H9 (cell line): ENCODE measurements around the gene EPHX1. TPM values are rescaled to one million over a fixed set of nuclear protein-coding genes. Genes with fewer than 3 reads are reported as not detected.

Experiments
- DNase-seq: peaks from one replicate; pipeline ENCODE4 v3.0.0-alpha.2; 2017
- H2AFZ ChIP-seq: one replicate; pipeline ENCODE4 v1.6.1; 2013; ENCODE audit warnings: mild to moderate bottlenecking, low read length, control low read depth, moderate library complexity
- H2AK5ac ChIP-seq: 2 replicates; pipeline ENCODE4 v1.6.1; 2013; ENCODE audit warnings: low read length, control low read depth, mixed read lengths; ENCODE audit not compliant: insufficient read length
- H2BK120ac ChIP-seq: one replicate; pipeline ENCODE4 v1.6.1; 2013; ENCODE audit warnings: low read depth, mild to moderate bottlenecking, low read length, control low read depth, inconsistent platforms; ENCODE audit not compliant: poor library complexity, severe bottlenecking
- H2BK12ac ChIP-seq: 2 replicates; pipeline ENCODE4 v1.6.1; 2013; ENCODE audit warnings: low read length, control low read depth, mixed read lengths, low read depth; ENCODE audit not compliant: insufficient read length
- H2BK15ac ChIP-seq: 2 replicates; pipeline ENCODE4 v1.6.1; 2013; ENCODE audit warnings: low read depth, low read length, control low read depth
- H2BK20ac ChIP-seq: one replicate; pipeline ENCODE4 v1.6.1; 2013; ENCODE audit warnings: low read depth, mild to moderate bottlenecking, low read length, control low read depth, inconsistent platforms; ENCODE audit not compliant: poor library complexity, severe bottlenecking
- H2BK5ac ChIP-seq: 2 replicates; pipeline ENCODE4 v1.6.1; 2013; ENCODE audit warnings: low read length, control low read depth, mixed read lengths; ENCODE audit not compliant: insufficient read length
- H3K14ac ChIP-seq: 2 replicates; pipeline ENCODE4 v1.6.1; 2013; ENCODE audit warnings: low read length, control low read depth; ENCODE audit not compliant: insufficient read depth
- H3K18ac ChIP-seq: 2 replicates; pipeline ENCODE4 v1.6.1; 2013; ENCODE audit warnings: low read depth, mild to moderate bottlenecking, mixed read lengths, low read length, control low read depth; ENCODE audit not compliant: insufficient read length
- H3K23ac ChIP-seq: 2 replicates; pipeline ENCODE4 v1.6.1; 2013; ENCODE audit warnings: low read length, control low read depth, mixed read lengths, low read depth; ENCODE audit not compliant: insufficient read length
- H3K23me2 ChIP-seq: 2 replicates; pipeline ENCODE4 v1.6.1; 2013; ENCODE audit warnings: low read depth, mild to moderate bottlenecking, mixed read lengths, low read length, control low read depth; ENCODE audit not compliant: insufficient read length, poor library complexity, severe bottlenecking
- H3K27ac ChIP-seq: 2 replicates; pipeline ENCODE4 v1.5.1; 2013; ENCODE audit warnings: low read length, control low read depth, mixed read lengths, low read depth; ENCODE audit not compliant: insufficient read length
- H3K27me3 ChIP-seq: 2 replicates; pipeline ENCODE4 v1.6.1; 2013; ENCODE audit warnings: low read length, control low read depth, inconsistent platforms; ENCODE audit not compliant: insufficient read depth
- H3K4ac ChIP-seq: 2 replicates; pipeline ENCODE4 v1.6.1; 2013; ENCODE audit warnings: low read depth, mild to moderate bottlenecking, control low read depth, inconsistent platforms, low read length, moderate library complexity
- H3K4me1 ChIP-seq: 2 replicates; pipeline ENCODE4 v1.6.1; 2013; ENCODE audit warnings: low read length, control low read depth, inconsistent platforms; ENCODE audit not compliant: insufficient read depth
- H3K4me2 ChIP-seq: 2 replicates; pipeline ENCODE4 v1.6.1; 2013; ENCODE audit warnings: low read length, control low read depth, mixed read lengths; ENCODE audit not compliant: insufficient read length, insufficient read depth
- H3K56ac ChIP-seq: 2 replicates; pipeline ENCODE4 v1.6.1; 2013; ENCODE audit warnings: low read depth, mild to moderate bottlenecking, mixed read lengths, low read length, control low read depth; ENCODE audit not compliant: insufficient read length
- H3K79me1 ChIP-seq: 2 replicates; pipeline ENCODE4 v1.6.1; 2013; ENCODE audit warnings: low read depth, mild to moderate bottlenecking, moderate library complexity, low read length, control low read depth, inconsistent platforms; ENCODE audit not compliant: insufficient read depth, poor library complexity, severe bottlenecking
- H3K79me2 ChIP-seq: 2 replicates; pipeline ENCODE4 v1.6.1; 2013; ENCODE audit warnings: low read length, control low read depth, inconsistent platforms; ENCODE audit not compliant: insufficient read depth
- H3K9ac ChIP-seq: 2 replicates; pipeline ENCODE4 v1.6.1; 2013; ENCODE audit warnings: low read length, control low read depth, mixed read lengths; ENCODE audit not compliant: insufficient read length; ENCODE audit errors: extremely low read depth
- H3K9me3 ChIP-seq: one replicate; pipeline ENCODE4 v1.6.1; 2013; ENCODE audit warnings: low read depth, low read length, inconsistent platforms; ENCODE audit not compliant: control insufficient read depth
- H3T11ph ChIP-seq: one replicate; pipeline ENCODE4 v1.6.1; 2013; ENCODE audit warnings: mild to moderate bottlenecking, low read length, control low read depth, inconsistent platforms
- H4K20me1 ChIP-seq: one replicate; pipeline ENCODE4 v1.6.1; 2013; ENCODE audit not compliant: control insufficient read depth, insufficient read length, insufficient read depth
- H4K5ac ChIP-seq: 2 replicates; pipeline ENCODE4 v1.6.1; 2013; ENCODE audit warnings: low read depth, mild to moderate bottlenecking, mixed read lengths, low read length, control low read depth; ENCODE audit not compliant: insufficient read length
- H4K8ac ChIP-seq: replicated peaks from 2 replicates; pipeline ENCODE4 v1.6.1; 2013; ENCODE audit warnings: low read length, control low read depth, mixed read lengths, low read depth; ENCODE audit not compliant: insufficient read length
- H4K91ac ChIP-seq: 2 replicates; pipeline ENCODE4 v1.6.1; 2013; ENCODE audit warnings: low read depth, mild to moderate bottlenecking, moderate library complexity, mixed read lengths, low read length, control low read depth; ENCODE audit not compliant: insufficient read length
- H3K27ac Mint-ChIP-seq, 3 experiments: 2 replicates in 2 of 3; 3 replicates in 1 of 3; pipeline ENCODE4 v1.8.0; 2020 to 2021; ENCODE audit warnings: mixed read lengths in 3 of 3, mild to moderate bottlenecking in 1 of 3, moderate library complexity in 1 of 3
- H3K27me3 Mint-ChIP-seq: 2 replicates; pipeline ENCODE4 v1.8.0; 2021; ENCODE audit warnings: low read depth, mild to moderate bottlenecking, moderate library complexity, mixed read lengths
- H3K36me3 Mint-ChIP-seq, 3 experiments: 2 replicates in 2 of 3; 3 replicates in 1 of 3; pipeline ENCODE4 v1.8.0; 2020 to 2021; ENCODE audit warnings: low read depth in 3 of 3, mixed read lengths in 3 of 3; ENCODE audit not compliant: insufficient read depth in 1 of 3
- H3K4me1 Mint-ChIP-seq, 2 experiments: 2 replicates each; pipeline ENCODE4 v1.8.0; 2020; ENCODE audit warnings: mixed read lengths in 2 of 2
- H3K4me3 Mint-ChIP-seq, 2 experiments: 2 replicates in 1 of 2; 3 replicates in 1 of 2; pipeline ENCODE4 v1.8.0; 2020 to 2021; ENCODE audit warnings: mild to moderate bottlenecking in 2 of 2, mixed read lengths in 2 of 2, moderate library complexity in 1 of 2
- H3K9me3 Mint-ChIP-seq, 2 experiments: 2 replicates in 1 of 2; 3 replicates in 1 of 2; pipeline ENCODE4 v1.8.0; 2020; ENCODE audit warnings: mild to moderate bottlenecking in 2 of 2, mixed read lengths in 2 of 2, moderate library complexity in 1 of 2
- CTCF ChIP-seq: fragments of 200-600 bp; sonication (generic); conservative IDR thresholded peaks from 3 replicates; pipeline ENCODE4 v1.8.0; 2021; ENCODE audit warnings: antibody characterized with exemption, mild to moderate bottlenecking
- WGBS: extraction: QIAGEN DNeasy Blood & Tissue Kit; methylation state at CpG from one replicate; pipeline ENCODE4 v1.1.7; 2013; ENCODE audit warnings: missing lambda C conversion rate, low lambda C conversion rate, mixed read lengths; ENCODE audit not compliant: insufficient read length; ENCODE audit errors: extremely low coverage; 5-methylcytosine and 5-hydroxymethylcytosine counted together
- total RNA-seq: library from RNA; stranded (reverse); gene quantifications from 2 replicates; pipeline ENCODE4 v1.2.1, GENCODE V29; 2021

Gene EPHX1
- total RNA-seq, 1 experiment from 2014 or later = 40.6 TPM

GRCh38 chr1:225881959-225882693, 72.2 kb downstream of the EPHX1 start, which contains the start of gene TMEM63A:
TSS of gene TMEM63A (minus strand) at chr1:225882380. CDS start at chr1:225877580, 4,800 bp downstream.
- Histone ChIP-seq H3T11ph (no peak within 1 kb of the TSS), H3K18ac (peak within 1 kb of the TSS; percentile 85), H3K79me2 (peaks cover 9% of the 10 kb centered on the region; the same call in 1 of the 2 replicates), H2BK5ac (no peak within 1 kb of the TSS), H3K9me3 (no peaks in the 10 kb centered on the region), H2BK12ac (no peak within 1 kb of the TSS), H4K91ac (peak within 1 kb of the TSS; percentile 33), H3K27me3 (no peaks in the 10 kb centered on the region), H3K4me2 (peak within 1 kb of the TSS; percentile 83), H3K79me1 (no peaks in the 10 kb centered on the region), H3K56ac (no peak within 1 kb of the TSS), H2AFZ (no peak within 1 kb of the TSS), H3K9ac (peak within 1 kb of the TSS; percentile 78), H2BK120ac (no peak within 1 kb of the TSS), H3K23me2 (peaks cover 21% of the 10 kb centered on the region), H4K5ac (peak within 1 kb of the TSS; percentile 25), H4K8ac (no peak within 1 kb of the TSS), H3K14ac (peak within 1 kb of the TSS; percentile 78), H3K27ac (no peak within 1 kb of the TSS), H2AK5ac (no peak within 1 kb of the TSS), H3K23ac (no peak within 1 kb of the TSS), H3K4me1 (peaks cover 12% of the 10 kb centered on the region; the same call in 1 of the 2 replicates), H3K4ac (peak within 1 kb of the TSS; percentile 37; the same call in 1 of the 2 replicates), H2BK15ac (no peak within 1 kb of the TSS; the same call in 1 of the 2 replicates), H2BK20ac (no peak within 1 kb of the TSS), H4K20me1 (no peaks in the 10 kb centered on the region)
- Mint-ChIP-seq H3K4me3 (peak within 1 kb of the TSS; percentile 78 to 88), H3K9me3 (no peaks in the 10 kb centered on the region), H3K27ac (peak within 1 kb of the TSS in 2 of 3 experiments; percentile 91; a peak in 4 of 7 replicates), H3K27me3 (peaks cover 2% of the 10 kb centered on the region; the same call in 1 of the 2 replicates), H3K36me3 (peaks cover 7 to 27% (median 9%) of the 10 kb centered on the region in 3 experiments; a peak in 5 of 7 replicates), H3K4me1 (peaks cover 37 to 50% of the 10 kb centered on the region in 2 experiments)
- no CpG with 5 or more reads among the region's 64 CpGs for WGBS
- DNase-seq = peak; percentile 91
- peak; percentile 38 for TF ChIP-seq CTCF
